HEK293 (cell line): ENCODE measurements around the gene THSD4.

Experiments used
- OVOL3 ChIP-seq: fragments of 450-650 bp; formaldehyde crosslinking; IDR thresholded peaks from 2 replicates; pipeline ENCODE4 v1.5.1; 2016; ENCODE audit warnings: missing biosample characterization, missing genetic modification characterization
- RBAK ChIP-seq: fragments of 450-650 bp; formaldehyde crosslinking; IDR thresholded peaks from 2 replicates; pipeline ENCODE4 v1.5.1; 2016; ENCODE audit warnings: missing biosample characterization, missing genetic modification characterization
- TCF7L2 ChIP-seq: IDR thresholded peaks from 2 replicates; pipeline ENCODE4 v1.6.1; 2011; ENCODE audit warnings: low read depth, mild to moderate bottlenecking, inconsistent platforms, low read length, moderate library complexity, borderline replicate concordance
- ZSCAN23 ChIP-seq: fragments of 450-650 bp; formaldehyde crosslinking; IDR thresholded peaks from 2 replicates; pipeline ENCODE4 v1.5.1; 2016; ENCODE audit warnings: missing biosample characterization, missing genetic modification characterization
- TF ChIP-seq, protein P1 (sequence below): fragments of 450-650 bp; formaldehyde crosslinking; IDR thresholded peaks from 2 replicates; pipeline ENCODE4 v1.5.1; 2016; ENCODE audit warnings: missing biosample characterization, missing genetic modification characterization
- TF ChIP-seq, protein P2 (sequence below): fragments of 450-650 bp; formaldehyde crosslinking; IDR thresholded peaks from 2 replicates; pipeline ENCODE4 v1.5.1; 2017; ENCODE audit warnings: missing biosample characterization, missing genetic modification characterization
- TF ChIP-seq, protein P3 (sequence below): fragments of 450-650 bp; formaldehyde crosslinking; IDR thresholded peaks from 2 replicates; pipeline ENCODE4 v1.5.1; 2016; ENCODE audit warnings: missing biosample characterization, missing genetic modification characterization

DNA sequence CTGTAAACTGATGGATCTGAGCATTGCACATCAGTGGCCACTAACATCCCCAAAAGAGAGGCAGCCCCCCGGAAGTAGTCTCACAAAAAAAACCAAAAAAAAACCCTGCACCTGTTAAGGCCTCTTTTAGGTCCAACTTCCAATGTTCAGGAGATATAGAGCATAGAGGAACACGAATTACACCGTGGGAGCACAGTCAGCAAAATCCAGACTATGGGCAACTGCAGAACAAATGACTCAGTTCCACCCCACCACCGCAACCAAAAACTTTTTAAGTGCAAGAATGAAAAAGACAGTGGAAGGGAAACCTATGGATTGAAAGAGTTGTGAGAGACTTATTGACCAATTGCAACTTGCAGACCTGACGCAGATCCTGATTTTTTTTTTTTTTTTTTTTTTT is 652.9 kb downstream of the THSD4 start:
- TF ChIP-seq, protein P1, sequence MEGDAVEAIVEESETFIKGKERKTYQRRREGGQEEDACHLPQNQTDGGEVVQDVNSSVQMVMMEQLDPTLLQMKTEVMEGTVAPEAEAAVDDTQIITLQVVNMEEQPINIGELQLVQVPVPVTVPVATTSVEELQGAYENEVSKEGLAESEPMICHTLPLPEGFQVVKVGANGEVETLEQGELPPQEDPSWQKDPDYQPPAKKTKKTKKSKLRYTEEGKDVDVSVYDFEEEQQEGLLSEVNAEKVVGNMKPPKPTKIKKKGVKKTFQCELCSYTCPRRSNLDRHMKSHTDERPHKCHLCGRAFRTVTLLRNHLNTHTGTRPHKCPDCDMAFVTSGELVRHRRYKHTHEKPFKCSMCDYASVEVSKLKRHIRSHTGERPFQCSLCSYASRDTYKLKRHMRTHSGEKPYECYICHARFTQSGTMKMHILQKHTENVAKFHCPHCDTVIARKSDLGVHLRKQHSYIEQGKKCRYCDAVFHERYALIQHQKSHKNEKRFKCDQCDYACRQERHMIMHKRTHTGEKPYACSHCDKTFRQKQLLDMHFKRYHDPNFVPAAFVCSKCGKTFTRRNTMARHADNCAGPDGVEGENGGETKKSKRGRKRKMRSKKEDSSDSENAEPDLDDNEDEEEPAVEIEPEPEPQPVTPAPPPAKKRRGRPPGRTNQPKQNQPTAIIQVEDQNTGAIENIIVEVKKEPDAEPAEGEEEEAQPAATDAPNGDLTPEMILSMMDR: no peak
- TF ChIP-seq ZSCAN23 (no peak), TCF7L2 (no peak), OVOL3 (tag by site-specific recombination) (no peak), RBAK (tag by site-specific recombination) (no peak)
- TF ChIP-seq, protein P2, sequence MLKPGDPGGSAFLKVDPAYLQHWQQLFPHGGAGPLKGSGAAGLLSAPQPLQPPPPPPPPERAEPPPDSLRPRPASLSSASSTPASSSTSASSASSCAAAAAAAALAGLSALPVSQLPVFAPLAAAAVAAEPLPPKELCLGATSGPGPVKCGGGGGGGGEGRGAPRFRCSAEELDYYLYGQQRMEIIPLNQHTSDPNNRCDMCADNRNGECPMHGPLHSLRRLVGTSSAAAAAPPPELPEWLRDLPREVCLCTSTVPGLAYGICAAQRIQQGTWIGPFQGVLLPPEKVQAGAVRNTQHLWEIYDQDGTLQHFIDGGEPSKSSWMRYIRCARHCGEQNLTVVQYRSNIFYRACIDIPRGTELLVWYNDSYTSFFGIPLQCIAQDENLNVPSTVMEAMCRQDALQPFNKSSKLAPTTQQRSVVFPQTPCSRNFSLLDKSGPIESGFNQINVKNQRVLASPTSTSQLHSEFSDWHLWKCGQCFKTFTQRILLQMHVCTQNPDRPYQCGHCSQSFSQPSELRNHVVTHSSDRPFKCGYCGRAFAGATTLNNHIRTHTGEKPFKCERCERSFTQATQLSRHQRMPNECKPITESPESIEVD (tag by site-specific recombination): no peak
- TF ChIP-seq, protein P3, sequence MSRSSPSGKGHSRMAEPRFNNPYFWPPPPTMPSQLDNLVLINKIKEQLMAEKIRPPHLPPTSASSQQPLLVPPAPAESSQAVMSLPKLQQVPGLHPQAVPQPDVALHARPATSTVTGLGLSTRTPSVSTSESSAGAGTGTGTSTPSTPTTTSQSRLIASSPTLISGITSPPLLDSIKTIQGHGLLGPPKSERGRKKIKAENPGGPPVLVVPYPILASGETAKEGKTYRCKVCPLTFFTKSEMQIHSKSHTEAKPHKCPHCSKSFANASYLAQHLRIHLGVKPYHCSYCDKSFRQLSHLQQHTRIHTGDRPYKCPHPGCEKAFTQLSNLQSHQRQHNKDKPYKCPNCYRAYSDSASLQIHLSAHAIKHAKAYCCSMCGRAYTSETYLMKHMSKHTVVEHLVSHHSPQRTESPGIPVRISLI (tag by site-specific recombination): no peak
